SH-SY5Y (cell line): ENCODE results near the gene ZNF862.

ENCODE experiments used
- GATA2 ChIP-seq: IDR thresholded peaks from 2 replicates; pipeline ENCODE4 v1.6.1; 2011; ENCODE audit warnings: mild to moderate bottlenecking, low read depth, low read length
- GATA3 ChIP-seq: IDR thresholded peaks from 2 replicates; pipeline ENCODE4 v1.6.1; 2011; ENCODE audit warnings: low read depth, mild to moderate bottlenecking, low read length, moderate library complexity

DNA sequence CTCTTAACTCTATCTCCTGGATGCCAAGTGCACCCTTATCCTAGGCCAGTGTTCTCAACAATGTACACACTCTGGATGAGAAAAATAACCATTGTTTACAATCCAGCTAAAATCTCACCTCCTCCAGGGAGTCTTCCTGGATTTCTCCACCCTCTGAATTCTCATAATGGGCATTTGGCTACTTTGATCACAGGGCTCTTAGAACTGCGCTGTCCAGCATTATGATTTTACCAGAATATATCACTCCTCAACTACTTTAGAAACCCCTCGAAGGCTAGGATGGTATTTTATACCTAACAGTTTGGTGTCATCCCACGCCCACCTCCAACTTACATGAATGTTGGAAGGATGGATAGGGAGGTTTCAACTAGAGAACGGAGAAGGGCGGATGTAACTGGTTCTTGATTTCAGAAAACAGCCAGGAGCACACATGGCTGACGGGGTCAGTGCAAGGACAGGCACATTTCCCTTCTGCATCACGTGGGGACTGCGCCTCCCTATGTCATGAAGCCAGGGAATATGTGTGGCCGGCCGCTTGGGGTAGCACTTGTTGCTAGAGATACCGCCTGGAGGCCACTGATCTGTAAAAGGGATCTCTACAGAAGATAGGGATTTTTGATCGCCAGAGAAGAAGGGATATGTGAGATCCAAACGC is 34.4 kb downstream of the ZNF862 start:
- TF ChIP-seq GATA2: no peak
- TF ChIP-seq GATA3: no peak
